CD4-positive, alpha-beta T cell (primary cell): Measurements from ENCODE around the gene ZNF446. TPM values are rescaled to one million over a fixed set of nuclear protein-coding genes. Genes with fewer than 3 reads are reported as not detected.

Experiments
- ATAC-seq: fragments of 200-7000 bp; cut with Tn5 transposase; one replicate; pipeline ENCODE4 v1.10.0; 2022; ENCODE audit warnings: mild to moderate bottlenecking; ENCODE audit not compliant: poor library complexity
- CTCF ChIA-PET: fragments of 350-600 bp; sonication (Branson Sonifier 250); formaldehyde crosslinking; loops from one replicate; lab custom pipeline; 2021; ENCODE audit warnings: antibody characterized with exemption, inconsistent platforms; lab: Charles Lee
- POLR2A ChIA-PET: fragments of 350-600 bp; sonication (Branson Sonifier 250); formaldehyde crosslinking; loops from one replicate; lab custom pipeline; 2021; ENCODE audit warnings: antibody characterized with exemption, inconsistent platforms; lab: Charles Lee
- DNase-seq, 14 experiments: peaks; one replicate each; pipeline ENCODE4 v3.0.0-alpha.2; 2013 to 2020; ENCODE audit warnings: mixed read lengths in 2 of 14
- H3K27ac ChIP-seq, 2 donors: one replicate each; pipeline versions ENCODE4 v1.5.1 to v1.7.0; 2013; ENCODE audit warnings: low read length in 2 of 2, low read depth in 1 of 2, mild to moderate bottlenecking in 1 of 2
- H3K27me3 ChIP-seq, 2 experiments: 1 replicate in 1 of 2; 2 replicates in 1 of 2; pipeline versions ENCODE4 v1.6.1 to v1.7.0; 2013; ENCODE audit warnings: low read length in 2 of 2, control low read depth in 1 of 2, mild to moderate bottlenecking in 1 of 2, moderate library complexity in 1 of 2; ENCODE audit not compliant: insufficient read depth in 2 of 2, control insufficient read depth in 1 of 2
- H3K36me3 ChIP-seq: one replicate; pipeline ENCODE4 v1.6.1; 2013; ENCODE audit warnings: low read length, control low read depth; ENCODE audit not compliant: insufficient read depth
- H3K4me1 ChIP-seq: one replicate; pipeline ENCODE4 v1.6.1; 2013; ENCODE audit warnings: low read length, control low read depth; ENCODE audit not compliant: insufficient read depth
- H3K4me3 ChIP-seq: one replicate; pipeline ENCODE4 v1.5.1; 2013; ENCODE audit warnings: mild to moderate bottlenecking, low read length, moderate library complexity
- H3K9me3 ChIP-seq, 2 experiments: 1 replicate in 1 of 2; 2 replicates in 1 of 2; pipeline versions ENCODE4 v1.6.1 to v1.7.0; 2013; ENCODE audit warnings: low read length in 2 of 2, mild to moderate bottlenecking in 2 of 2, control low read depth in 1 of 2, moderate library complexity in 1 of 2; ENCODE audit not compliant: control insufficient read depth in 1 of 2, insufficient read depth in 1 of 2
- H3K27ac Mint-ChIP-seq: one replicate; pipeline ENCODE4 v1.8.0; 2020; ENCODE audit warnings: mixed read lengths
- H3K27me3 Mint-ChIP-seq: one replicate; pipeline ENCODE4 v1.8.0; 2021; ENCODE audit warnings: mixed read lengths
- H3K36me3 Mint-ChIP-seq: one replicate; pipeline ENCODE4 v1.8.0; 2021; ENCODE audit warnings: low read depth, mixed read lengths
- H3K4me1 Mint-ChIP-seq: one replicate; pipeline ENCODE4 v1.8.0; 2021; ENCODE audit warnings: low read depth, mixed read lengths
- H3K4me3 Mint-ChIP-seq: one replicate; pipeline ENCODE4 v1.8.0; 2020; ENCODE audit warnings: mild to moderate bottlenecking, mixed read lengths
- H3K9me3 Mint-ChIP-seq: one replicate; pipeline ENCODE4 v1.8.0; 2020; ENCODE audit warnings: mixed read lengths
- intact Hi-C, 2 experiments: fragments of 100-400 bp; cut with DNase I in 1 of 2; cut with micrococcal nuclease in 1 of 2; formaldehyde crosslinking; loops; one replicate each; pipeline versions ENCODE4 v1.15.1 to v1.9.0; 2023 to 2025; cut with DNase I, micrococcal nuclease
- total RNA-seq, 174 experiments: library from RNA in 2 of 174; stranded (reverse) in 2 of 174; gene quantifications; one replicate each; pipeline ENCODE4 v1.2.3 and lab custom pipeline; 2021 to 2026
- TF ChIP-seq, protein P1 (sequence below): fragments of 200-600 bp; IDR thresholded peaks from one replicate; pipeline ENCODE4 v1.8.0; 2022; ENCODE audit warnings: antibody characterized with exemption, mild to moderate bottlenecking

ZNF446 gene
- total RNA-seq, 2 experiments from 2014 or later, result 13.6 to 14.6 TPM

DNA sequence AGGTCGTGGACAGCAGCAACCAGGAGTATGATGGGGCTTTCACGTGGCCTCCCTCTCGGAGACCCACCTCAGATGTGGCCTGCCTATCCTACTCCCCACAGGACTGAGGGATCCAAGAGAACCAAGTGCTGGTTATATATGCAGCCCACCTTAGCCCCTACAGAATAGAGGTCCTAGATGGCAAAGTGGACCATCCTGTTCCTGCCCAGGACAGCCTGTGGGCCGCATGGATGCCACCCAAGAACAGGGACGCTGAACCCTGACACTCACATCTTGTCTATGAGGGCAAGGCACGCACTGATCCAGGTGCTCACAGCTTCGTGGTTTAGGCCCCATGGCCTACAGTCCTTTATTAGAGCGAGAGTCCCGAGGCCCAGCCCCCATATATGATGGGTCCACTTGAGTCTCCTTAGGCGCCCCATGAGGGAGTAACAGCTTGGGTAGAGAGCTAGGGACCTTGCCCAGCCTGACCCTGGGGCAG, 37.1 kb downstream of the ZNF446 start:
- DNase-seq (peak in 1 of 14 experiments; percentile 35), ATAC-seq (no peak)
- Histone ChIP-seq H3K9me3 (peaks cover 0 to 5% of the 10 kb centered on the region in 2 experiments), H3K27ac (peak overlapping the region; percentile 56 to 58), H3K27me3 (no peaks in the 10 kb centered on the region), H3K4me1 (peaks cover 43% of the 10 kb centered on the region), H3K36me3 (peaks cover 19% of the 10 kb centered on the region), H3K4me3 (no peak overlapping the region)
- Mint-ChIP-seq H3K36me3 (peaks cover 15% of the 10 kb centered on the region), H3K4me3 (peak overlapping the region; percentile 51), H3K9me3 (no peaks in the 10 kb centered on the region), H3K27me3 (no peaks in the 10 kb centered on the region), H3K4me1 (peaks cover 29% of the 10 kb centered on the region), H3K27ac (peak overlapping the region; percentile 78)
- ChIA-PET CTCF (interaction anchor here (1.0 to 3.5 kb wide), 4 partner anchors 18 to 68 kb away, joined by 3 to 15 read pairs (median 8); no protein-coding TSS in a partner anchor), POLR2A (interaction anchor here (1.0 to 1.6 kb wide), 9 partner anchors 31 to 105 kb away, joined by 4 to 12 read pairs (median 7); partner anchors contain the start of genes CHMP2A, TRIM28, ZNF446 and ZNF584)
- intact Hi-C loops, result no loop called here
- TF ChIP-seq, protein P1, sequence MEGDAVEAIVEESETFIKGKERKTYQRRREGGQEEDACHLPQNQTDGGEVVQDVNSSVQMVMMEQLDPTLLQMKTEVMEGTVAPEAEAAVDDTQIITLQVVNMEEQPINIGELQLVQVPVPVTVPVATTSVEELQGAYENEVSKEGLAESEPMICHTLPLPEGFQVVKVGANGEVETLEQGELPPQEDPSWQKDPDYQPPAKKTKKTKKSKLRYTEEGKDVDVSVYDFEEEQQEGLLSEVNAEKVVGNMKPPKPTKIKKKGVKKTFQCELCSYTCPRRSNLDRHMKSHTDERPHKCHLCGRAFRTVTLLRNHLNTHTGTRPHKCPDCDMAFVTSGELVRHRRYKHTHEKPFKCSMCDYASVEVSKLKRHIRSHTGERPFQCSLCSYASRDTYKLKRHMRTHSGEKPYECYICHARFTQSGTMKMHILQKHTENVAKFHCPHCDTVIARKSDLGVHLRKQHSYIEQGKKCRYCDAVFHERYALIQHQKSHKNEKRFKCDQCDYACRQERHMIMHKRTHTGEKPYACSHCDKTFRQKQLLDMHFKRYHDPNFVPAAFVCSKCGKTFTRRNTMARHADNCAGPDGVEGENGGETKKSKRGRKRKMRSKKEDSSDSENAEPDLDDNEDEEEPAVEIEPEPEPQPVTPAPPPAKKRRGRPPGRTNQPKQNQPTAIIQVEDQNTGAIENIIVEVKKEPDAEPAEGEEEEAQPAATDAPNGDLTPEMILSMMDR, result no peak

DNA sequence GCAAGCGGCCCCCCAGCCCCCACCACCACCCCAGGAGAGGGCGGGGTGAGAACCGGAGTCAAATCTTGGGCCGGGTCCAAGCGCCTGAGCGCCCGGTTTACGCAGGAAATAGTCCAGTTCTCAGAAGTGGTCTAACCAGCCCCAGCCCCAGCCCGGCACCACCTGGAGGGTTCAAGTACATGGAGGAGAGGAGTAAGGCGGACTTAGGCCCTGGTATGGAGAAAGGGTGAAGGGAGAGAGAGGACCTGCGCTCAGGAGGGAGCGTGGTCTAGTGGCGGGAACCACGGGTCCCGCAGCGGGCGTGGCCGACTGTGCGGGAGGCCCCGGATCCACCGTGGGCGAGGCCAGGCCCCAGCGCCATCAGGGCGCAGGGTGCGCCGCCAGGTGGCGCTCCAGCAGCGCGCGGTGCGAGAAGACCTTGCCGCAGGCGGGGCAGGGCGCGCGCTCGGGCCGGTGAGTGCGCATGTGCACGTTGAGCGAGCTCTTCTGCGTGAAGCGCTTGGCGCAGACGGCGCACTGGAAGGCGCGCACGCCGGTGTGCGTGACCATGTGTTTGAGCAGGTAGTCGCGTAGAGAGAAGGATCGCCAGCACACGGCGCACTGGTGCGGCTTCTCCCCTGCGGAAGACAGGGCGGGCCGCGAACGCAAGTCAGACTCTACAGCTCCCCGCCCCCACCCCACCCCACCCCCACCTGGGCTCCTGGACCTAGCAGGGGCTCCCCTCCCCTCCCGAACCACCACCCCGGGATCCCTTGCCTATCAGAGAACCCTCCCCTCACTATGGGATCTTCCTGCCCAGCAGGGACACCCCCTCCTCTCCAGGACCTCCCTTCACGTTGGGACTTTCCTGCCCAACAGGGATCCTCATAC, 37.8 kb downstream of the ZNF446 start:
- DNase-seq (peak; percentile 88 to 98 (median 94)), ATAC-seq (peak; percentile 93)
- Histone ChIP-seq H3K27ac (peak overlapping the region; percentile 56 to 58), H3K4me1 (peaks cover 49% of the 10 kb centered on the region), H3K9me3 (no peaks in the 10 kb centered on the region), H3K36me3 (peaks cover 19% of the 10 kb centered on the region), H3K27me3 (no peaks in the 10 kb centered on the region), H3K4me3 (peak overlapping the region; percentile 41)
- H3K27me3 Mint-ChIP-seq, result no peaks in the 10 kb centered on the region
- POLR2A ChIA-PET, result interaction anchor here (1.0 to 1.6 kb wide), 9 partner anchors 30 to 105 kb away, joined by 4 to 12 read pairs (median 7); partner anchors contain the start of genes CHMP2A, TRIM28, ZNF446 and ZNF584
- CTCF ChIA-PET, result interaction anchor here (0.6 to 3.5 kb wide), 21 partner anchors 9 to 286 kb away, joined by 3 to 15 read pairs (median 4); partner anchors contain the start of genes CHMP2A, TRIM28, UBE2M and ZNF324B
- H3K4me3 Mint-ChIP-seq, result peak overlapping the region; percentile 82
- no peaks in the 10 kb centered on the region for H3K9me3 Mint-ChIP-seq
- TF ChIP-seq, protein P1, result peak; percentile 82
- intact Hi-C loops, result loop anchor here (1.0 to 2.0 kb wide), 2 partner anchors 61 to 67 kb away; no protein-coding TSS in a partner anchor
- peak overlapping the region; percentile 78 for H3K27ac Mint-ChIP-seq
- H3K36me3 Mint-ChIP-seq, result peaks cover 19% of the 10 kb centered on the region
- peaks cover 36% of the 10 kb centered on the region for H3K4me1 Mint-ChIP-seq

DNA sequence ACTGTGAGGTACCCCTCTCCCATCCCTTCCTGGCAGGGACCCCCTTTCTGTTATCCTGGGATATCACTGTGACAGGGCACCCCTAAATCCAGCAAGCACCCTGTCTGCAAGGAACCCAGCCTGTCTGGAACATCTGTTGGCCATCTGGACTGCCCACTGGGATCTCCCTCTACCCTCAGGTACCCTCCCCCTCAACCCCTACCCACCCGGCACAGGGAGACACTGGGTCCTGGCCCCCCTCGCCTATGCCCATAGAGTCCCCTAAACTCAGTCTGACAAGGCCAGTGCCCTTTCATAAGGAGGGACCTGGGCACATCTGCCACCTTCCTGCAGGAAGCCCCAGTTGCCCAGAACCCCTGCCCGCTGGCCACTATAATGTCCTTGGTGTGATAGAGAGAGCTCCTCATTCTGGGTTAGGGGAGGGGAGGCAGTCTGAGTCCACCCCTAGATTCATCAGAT, 38.4 kb downstream of the ZNF446 start:
- H3K27ac ChIP-seq, result no peak overlapping the region
- H3K36me3 ChIP-seq, result peaks cover 19% of the 10 kb centered on the region
- no peaks in the 10 kb centered on the region for H3K27me3 ChIP-seq
- no peak for DNase-seq
- Mint-ChIP-seq H3K4me1 (peaks cover 43% of the 10 kb centered on the region), H3K9me3 (no peaks in the 10 kb centered on the region), H3K27me3 (no peaks in the 10 kb centered on the region), H3K27ac (peak overlapping the region; percentile 78), H3K36me3 (peaks cover 26% of the 10 kb centered on the region), H3K4me3 (peak overlapping the region; percentile 38)
- H3K4me3 ChIP-seq, result peak overlapping the region; percentile 41
- CTCF ChIA-PET, result interaction anchor here (0.6 to 3.5 kb wide), 21 partner anchors 8 to 286 kb away, joined by 3 to 15 read pairs (median 4); partner anchors contain the start of genes CHMP2A, TRIM28, UBE2M and ZNF324B
- no peaks in the 10 kb centered on the region for H3K9me3 ChIP-seq
- ATAC-seq, result no peak
- H3K4me1 ChIP-seq, result peaks cover 56% of the 10 kb centered on the region
- intact Hi-C loops, result loop anchor here (1.0 to 5.0 kb wide), 4 partner anchors 60 to 207 kb away; partner anchors contain the start of genes ERVK3-1 (in 1 of the 2) and ZSCAN22 (in 1 of the 2)
- POLR2A ChIA-PET, result interaction anchor here (1.0 to 1.6 kb wide), 9 partner anchors 29 to 106 kb away, joined by 4 to 12 read pairs (median 7); partner anchors contain the start of genes CHMP2A, TRIM28, ZNF446 and ZNF584
- TF ChIP-seq, protein P1, result no peak
